ENCODE results near the gene TUG1.

Gene TUG1

GRCh38 chr22:30968924-30969531 lies at the start of gene TUG1:
Gene TUG1 (plus strand): TSS chr22:30969265.
- DNase-seq: peak; percentile 84

GRCh38 chr22:30919973-30920372 lies 49.1 kb upstream of the TUG1 start:
- no peak for DNase-seq

- peak; percentile 3 for DNase-seq
Observed at GRCh38 chr22:30920407-30920806, 48.7 kb upstream of the TUG1 start.

- DNase-seq: peak; percentile 15
Observed at GRCh38 chr22:30921108-30921507, 48.0 kb upstream of the TUG1 start.

GRCh38 chr22:30922151-30922611 lies 46.9 kb upstream of the TUG1 start:
- DNase-seq: no peak

- no peak for DNase-seq
Observed at GRCh38 chr22:30923168-30923900, 45.7 kb upstream of the TUG1 start.

- no peak for DNase-seq
Observed at GRCh38 chr22:30925667-30926066, 43.4 kb upstream of the TUG1 start.

- no peak for DNase-seq
Observed at GRCh38 chr22:30926706-30927105, 42.4 kb upstream of the TUG1 start.

- no peak for DNase-seq
Observed at GRCh38 chr22:30927806-30928205, 41.3 kb upstream of the TUG1 start.

- no peak for DNase-seq
Observed at GRCh38 chr22:30928401-30928800, 40.7 kb upstream of the TUG1 start.

- DNase-seq: no peak
Observed at GRCh38 chr22:30930228-30930627, 38.8 kb upstream of the TUG1 start.

GRCh38 chr22:30931541-30932300 lies 37.3 kb upstream of the TUG1 start:
- DNase-seq: no peak

GRCh38 chr22:30932661-30933060 lies 36.4 kb upstream of the TUG1 start:
- DNase-seq: no peak

- DNase-seq: no peak
Observed at GRCh38 chr22:30933457-30933856, 35.6 kb upstream of the TUG1 start.

- no peak for DNase-seq
Observed at GRCh38 chr22:30934053-30934452, 35.0 kb upstream of the TUG1 start.

- DNase-seq: no peak
Observed at GRCh38 chr22:30940685-30941362, 28.2 kb upstream of the TUG1 start.

- DNase-seq: no peak
Observed at GRCh38 chr22:30941363-30941740, 27.7 kb upstream of the TUG1 start.

GRCh38 chr22:30943368-30943767 lies 25.7 kb upstream of the TUG1 start:
- DNase-seq: no peak

- no peak for DNase-seq
Observed at GRCh38 chr22:30944986-30945385, 24.1 kb upstream of the TUG1 start.

- no peak for DNase-seq
Observed at GRCh38 chr22:30945653-30946052, 23.4 kb upstream of the TUG1 start.

GRCh38 chr22:30946354-30946753 lies 22.7 kb upstream of the TUG1 start:
- DNase-seq: no peak

GRCh38 chr22:30947173-30947815 lies 21.8 kb upstream of the TUG1 start:
- no peak for DNase-seq

All from NCI-H524 treated with DMSO at 0.1 percent for 48 hours (cell line).